CD4-positive, CD25-positive, alpha-beta regulatory T cell (primary cell): ENCODE measurements around the gene ERAP2. TPM values are rescaled to one million over a fixed set of nuclear protein-coding genes. Genes with fewer than 3 reads are reported as not detected.

ENCODE experiments used
- ATAC-seq, 2 donors: fragments of 150-1000 bp; cut with Tn5 transposase; one replicate each; pipeline ENCODE4 v1.10.0; 2021; ENCODE audit warnings: low read depth in 2 of 2, moderate number of reproducible peaks in 2 of 2, moderate library complexity in 1 of 2
- DNase-seq, 3 donors: peaks; one replicate each; pipeline versions ENCODE4 v3.0.0 to v3.0.0-alpha.2; 2012 to 2022; ENCODE audit warnings: mixed read lengths in 1 of 3
- H3K27ac ChIP-seq: one replicate; pipeline ENCODE4 v1.7.0; 2013; ENCODE audit warnings: mild to moderate bottlenecking, low read length; ENCODE audit not compliant: insufficient read depth, poor library complexity, severe bottlenecking
- H3K27me3 ChIP-seq: one replicate; pipeline ENCODE4 v1.7.0; 2013; ENCODE audit warnings: low read length; ENCODE audit not compliant: control insufficient read depth, insufficient read depth
- H3K36me3 ChIP-seq: one replicate; pipeline ENCODE4 v1.7.0; 2013; ENCODE audit warnings: mild to moderate bottlenecking, low read length, moderate library complexity; ENCODE audit not compliant: control insufficient read depth, insufficient read depth
- H3K4me1 ChIP-seq: 2 replicates; pipeline ENCODE4 v1.7.0; 2013; ENCODE audit warnings: mild to moderate bottlenecking, low read length; ENCODE audit not compliant: insufficient read depth, control insufficient read depth, poor library complexity, severe bottlenecking
- H3K4me3 ChIP-seq: one replicate; pipeline ENCODE4 v1.7.0; 2013; ENCODE audit warnings: low read depth, mild to moderate bottlenecking, low read length, moderate library complexity
- H3K9me3 ChIP-seq, 2 experiments: 1 replicate in 1 of 2; 2 replicates in 1 of 2; pipeline ENCODE4 v1.7.0; 2013; ENCODE audit warnings: low read length in 2 of 2, mild to moderate bottlenecking in 1 of 2, moderate library complexity in 1 of 2; ENCODE audit not compliant: control insufficient read depth in 2 of 2
- H3K27ac Mint-ChIP-seq, 3 donors: one replicate each; pipeline ENCODE4 v1.8.0; 2020 to 2022; ENCODE audit warnings: mild to moderate bottlenecking in 3 of 3, mixed read lengths in 3 of 3, moderate library complexity in 2 of 3
- H3K27me3 Mint-ChIP-seq: one replicate; pipeline ENCODE4 v1.8.0; 2022; ENCODE audit warnings: mild to moderate bottlenecking, mixed read lengths
- H3K36me3 Mint-ChIP-seq: one replicate; pipeline ENCODE4 v1.8.0; 2020; ENCODE audit warnings: mixed read lengths
- H3K4me1 Mint-ChIP-seq, 4 donors: one replicate each; pipeline ENCODE4 v1.8.0; 2020 to 2022; ENCODE audit warnings: mixed read lengths in 4 of 4, mild to moderate bottlenecking in 1 of 4
- H3K4me3 Mint-ChIP-seq, 4 donors: one replicate each; pipeline ENCODE4 v1.8.0; 2020 to 2022; ENCODE audit warnings: mild to moderate bottlenecking in 4 of 4, mixed read lengths in 4 of 4, moderate library complexity in 3 of 4
- H3K9me3 Mint-ChIP-seq, 7 donors: one replicate each; pipeline ENCODE4 v1.8.0; 2020 to 2022; ENCODE audit warnings: mixed read lengths in 7 of 7, mild to moderate bottlenecking in 3 of 7, moderate library complexity in 2 of 7
- polyA plus RNA-seq, 4 donors: library from polyadenylated mRNA; unstranded; fragments of 300-500 nt; fragmentation: Illumina TruSeq; gene quantifications; one replicate each; pipeline ENCODE4 v1.2.3, GENCODE V29; 2021
- total RNA-seq: library from RNA; stranded (reverse); gene quantifications from one replicate; pipeline ENCODE4 v1.2.3, GENCODE V29; 2022

Gene ERAP2
- total and polyA plus RNA-seq, 5 donors from 2014 or later: 9.5 to 134 (median 117) TPM

DNA sequence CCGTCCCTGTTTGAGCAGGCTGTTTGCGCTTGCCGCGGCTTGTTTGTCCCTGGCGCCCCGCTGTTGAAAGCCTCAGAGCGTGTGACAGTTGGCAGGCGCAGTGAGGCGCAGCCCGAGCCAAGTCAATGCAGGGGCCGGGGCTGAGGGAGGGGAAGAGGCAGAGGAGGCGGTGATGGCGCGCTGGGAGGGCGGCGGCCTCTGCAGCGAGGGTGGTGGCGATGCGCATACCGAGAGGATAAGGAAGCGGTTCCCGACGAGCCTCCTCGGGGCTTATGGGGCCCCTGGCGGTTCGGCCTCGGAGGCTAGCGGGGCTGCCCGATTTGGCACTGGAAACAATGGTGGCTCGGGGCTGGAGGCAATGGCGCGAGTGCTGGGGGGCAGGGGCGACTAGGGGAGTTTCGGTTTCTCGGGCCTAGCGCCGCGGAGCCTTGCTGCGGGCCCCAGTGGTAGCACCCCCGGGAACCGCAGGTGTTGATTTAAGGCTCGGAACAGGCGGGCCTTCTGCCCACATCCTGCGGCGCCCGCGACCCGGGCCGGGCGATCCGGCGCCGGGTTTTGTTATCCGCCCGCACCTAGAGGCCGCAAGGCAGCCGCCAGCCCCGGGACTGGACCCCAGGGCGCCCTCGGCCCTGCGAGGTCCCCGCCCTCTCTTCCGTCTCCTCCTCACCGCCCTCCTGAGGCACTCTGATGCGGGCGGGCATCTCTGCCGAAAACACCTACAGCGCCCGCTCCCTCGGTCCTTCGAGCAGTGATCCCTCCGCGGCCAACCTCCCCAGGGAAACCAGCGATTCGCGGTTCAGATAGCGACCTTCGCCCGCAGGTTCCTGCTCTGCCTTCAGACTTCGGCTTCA, 58.6 kb downstream of the ERAP2 start:
- H3K27ac Mint-ChIP-seq: peak overlapping the region; percentile 94 to 100 (median 95)
- peak; percentile 87 to 99 (median 97) for DNase-seq

GRCh38 chr5:96935559-96936430, 59.5 kb downstream of the ERAP2 start, which contains the start of gene LNPEP:
TSS of gene LNPEP (plus strand) at chr5:96936080. CDS start at chr5:96936156, 76 bp downstream.
- Histone ChIP-seq H3K9me3 (no peaks in the 10 kb centered on the region), H3K27me3 (no peaks in the 10 kb centered on the region), H3K36me3 (no peaks in the 10 kb centered on the region), H3K4me1 (peaks cover 81% of the 10 kb centered on the region), H3K27ac (peak within 1 kb of the TSS; percentile 95), H3K4me3 (peak within 1 kb of the TSS; percentile 98)
- H3K27me3 Mint-ChIP-seq: peaks cover 4% of the 10 kb centered on the region
- ATAC-seq (peak; percentile 45 to 54), DNase-seq (peak; percentile 92 to 98 (median 92))
- H3K36me3 Mint-ChIP-seq: peaks cover 10% of the 10 kb centered on the region
- H3K9me3 Mint-ChIP-seq: no peaks in the 10 kb centered on the region
- peak within 1 kb of the TSS; percentile 94 to 100 (median 95) for H3K27ac Mint-ChIP-seq
- peaks cover 36 to 73% (median 60%) of the 10 kb centered on the region in 4 donors for H3K4me1 Mint-ChIP-seq
- H3K4me3 Mint-ChIP-seq: peak within 1 kb of the TSS; percentile 91 to 98 (median 92)

More for the DNA sequence above, 58.6 kb downstream of the ERAP2 start:
- Histone ChIP-seq H3K9me3 (no peaks in the 10 kb centered on the region), H3K4me3 (peak overlapping the region; percentile 98), H3K36me3 (no peaks in the 10 kb centered on the region), H3K4me1 (peaks cover 80% of the 10 kb centered on the region), H3K27me3 (no peaks in the 10 kb centered on the region), H3K27ac (peak overlapping the region; percentile 95)
- peak; percentile 75 to 77 for ATAC-seq
- Mint-ChIP-seq H3K27me3 (peaks cover 4% of the 10 kb centered on the region), H3K4me1 (peaks cover 27 to 73% (median 60%) of the 10 kb centered on the region in 4 donors), H3K9me3 (no peaks in the 10 kb centered on the region), H3K36me3 (peaks cover 4% of the 10 kb centered on the region), H3K4me3 (peak overlapping the region; percentile 91 to 98 (median 92))

DNA sequence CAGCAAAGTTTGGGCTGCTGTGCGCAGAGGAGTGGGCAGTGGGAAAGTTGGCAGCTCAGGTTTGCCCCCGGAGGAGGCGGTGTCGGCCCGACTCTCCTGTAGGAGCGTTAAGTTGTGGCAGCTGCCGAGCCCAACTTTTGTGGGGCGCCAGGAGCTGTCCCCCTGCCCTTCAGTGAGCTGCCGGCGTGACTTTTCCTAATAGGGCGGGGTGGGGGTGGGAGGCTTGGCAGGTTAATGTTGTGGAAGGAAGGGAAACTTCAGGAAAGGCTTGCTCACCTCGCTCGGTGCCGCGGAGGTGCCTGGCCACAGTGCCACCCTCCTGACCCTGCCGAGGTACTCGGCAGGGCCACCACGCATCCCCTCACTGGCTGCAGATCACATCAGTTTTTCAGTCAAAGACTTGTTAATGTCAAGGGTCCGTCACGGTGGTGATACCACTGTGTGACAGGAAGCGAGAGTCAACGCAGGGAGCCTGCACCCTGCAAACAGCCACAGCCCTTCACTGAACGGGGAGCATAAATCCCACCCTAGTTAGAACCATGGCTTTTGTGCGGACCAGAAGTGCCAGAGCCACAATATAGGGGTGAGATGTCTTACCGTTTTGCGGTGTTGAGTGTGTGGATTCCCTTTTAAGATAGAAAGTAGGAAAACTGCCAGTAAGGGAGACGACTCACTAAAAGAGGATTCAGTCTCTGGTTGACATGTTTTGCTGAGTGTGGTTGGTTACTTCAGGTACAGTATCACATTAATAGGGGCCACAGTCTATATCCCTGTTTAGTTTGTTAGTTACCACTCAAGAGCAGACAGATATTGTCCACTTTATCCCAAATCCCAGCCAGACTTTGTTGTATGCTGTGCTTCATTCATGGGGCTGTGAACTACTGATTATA, 60.4 kb downstream of the ERAP2 start:
- Mint-ChIP-seq H3K36me3 (peaks cover 12% of the 10 kb centered on the region), H3K4me1 (peaks cover 38 to 72% (median 62%) of the 10 kb centered on the region in 4 donors), H3K27me3 (peaks cover 4% of the 10 kb centered on the region), H3K4me3 (peak overlapping the region; percentile 91 to 98 (median 92)), H3K9me3 (no peaks in the 10 kb centered on the region), H3K27ac (peak overlapping the region; percentile 94 to 98 (median 95))
- Histone ChIP-seq H3K27ac (peak overlapping the region; percentile 95), H3K36me3 (no peaks in the 10 kb centered on the region), H3K4me3 (peak overlapping the region; percentile 95), H3K4me1 (peaks cover 80% of the 10 kb centered on the region), H3K27me3 (no peaks in the 10 kb centered on the region), H3K9me3 (no peaks in the 10 kb centered on the region)
- DNase-seq (peak; percentile 32 to 81 (median 58)), ATAC-seq (peak; percentile 3 to 7)

DNA sequence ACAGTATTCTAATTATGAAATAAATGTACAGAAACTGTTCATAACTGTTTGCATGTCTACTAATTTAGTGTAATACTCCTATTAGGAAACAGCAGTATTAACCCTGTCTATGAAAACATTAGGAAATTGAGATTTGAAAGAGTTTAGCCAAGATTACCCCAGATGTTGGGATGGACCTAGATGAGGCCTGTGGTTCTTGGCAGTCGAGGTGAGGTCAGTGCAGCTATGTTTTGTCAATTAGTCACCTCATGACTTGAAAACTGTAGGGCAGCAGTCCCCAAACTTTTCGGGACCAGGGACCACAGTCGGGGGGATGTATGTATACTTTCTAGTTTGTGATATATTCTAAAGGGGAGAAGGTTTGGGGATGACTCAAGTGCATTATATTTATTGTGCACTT, 64.3 kb downstream of the ERAP2 start:
- Mint-ChIP-seq H3K27me3 (no peaks in the 10 kb centered on the region), H3K4me3 (peak overlapping the region in 3 of 4 donors; percentile 71 to 91 (median 83)), H3K36me3 (peaks cover 17% of the 10 kb centered on the region), H3K4me1 (peaks cover 40 to 81% (median 64%) of the 10 kb centered on the region in 4 donors), H3K27ac (peak overlapping the region; percentile 81 to 91 (median 85)), H3K9me3 (no peaks in the 10 kb centered on the region)
- Histone ChIP-seq H3K9me3 (no peaks in the 10 kb centered on the region), H3K4me1 (peaks cover 69% of the 10 kb centered on the region), H3K4me3 (peak overlapping the region; percentile 58), H3K36me3 (peaks cover 4% of the 10 kb centered on the region), H3K27ac (peak overlapping the region; percentile 33), H3K27me3 (no peaks in the 10 kb centered on the region)
- ATAC-seq (no peak), DNase-seq (no peak)

GRCh38 chr5:96941140-96941539, 64.8 kb downstream of the ERAP2 start:
- H3K27ac ChIP-seq: no peak overlapping the region
- H3K4me1 ChIP-seq: peaks cover 72% of the 10 kb centered on the region
- no peaks in the 10 kb centered on the region for H3K27me3 Mint-ChIP-seq
- DNase-seq (no peak), ATAC-seq (no peak)
- H3K9me3 ChIP-seq: no peaks in the 10 kb centered on the region
- peaks cover 44 to 87% (median 70%) of the 10 kb centered on the region in 4 donors for H3K4me1 Mint-ChIP-seq
- no peaks in the 10 kb centered on the region for H3K27me3 ChIP-seq
- H3K27ac Mint-ChIP-seq: peak overlapping the region in 2 of 3 donors; percentile 54 to 91
- peak overlapping the region in 3 of 4 donors; percentile 33 to 83 (median 62) for H3K4me3 Mint-ChIP-seq
- peaks cover 4% of the 10 kb centered on the region for H3K36me3 ChIP-seq
- peaks cover 17% of the 10 kb centered on the region for H3K36me3 Mint-ChIP-seq
- H3K9me3 Mint-ChIP-seq: no peaks in the 10 kb centered on the region
- H3K4me3 ChIP-seq: peak overlapping the region; percentile 9

DNA sequence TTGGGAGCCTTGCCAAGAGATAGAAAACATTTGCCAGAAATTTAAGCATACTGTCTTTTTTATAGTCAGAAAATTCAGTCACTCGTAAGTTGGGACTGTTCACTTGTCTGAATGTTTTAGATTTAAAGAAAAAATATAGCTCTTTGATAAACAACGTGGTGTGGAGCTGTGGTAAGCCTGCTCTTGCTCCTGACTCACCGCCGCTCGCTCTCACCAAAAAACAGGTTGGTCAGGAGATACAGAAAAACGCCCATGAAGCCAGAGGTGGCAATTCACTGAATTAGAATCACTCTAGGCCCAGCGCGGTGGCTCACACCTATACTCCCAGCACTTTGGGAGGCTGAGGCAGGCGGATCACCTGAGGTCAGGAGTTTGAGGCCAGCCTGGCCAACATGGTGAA, 65.8 kb downstream of the ERAP2 start:
- peaks cover 73% of the 10 kb centered on the region for H3K4me1 ChIP-seq
- no peak for DNase-seq
- H3K27me3 ChIP-seq: no peaks in the 10 kb centered on the region
- H3K36me3 Mint-ChIP-seq: peaks cover 17% of the 10 kb centered on the region
- peak overlapping the region; percentile 7 for H3K27ac ChIP-seq
- no peaks in the 10 kb centered on the region for H3K27me3 Mint-ChIP-seq
- no peaks in the 10 kb centered on the region for H3K9me3 ChIP-seq
- H3K27ac Mint-ChIP-seq: peak overlapping the region; percentile 7 to 57 (median 21)
- peaks cover 4% of the 10 kb centered on the region for H3K36me3 ChIP-seq
- ATAC-seq: no peak
- H3K9me3 Mint-ChIP-seq: no peaks in the 10 kb centered on the region
- peak overlapping the region in 3 of 4 donors; percentile 1 to 55 (median 47) for H3K4me3 Mint-ChIP-seq
- peak overlapping the region; percentile 9 for H3K4me3 ChIP-seq
- H3K4me1 Mint-ChIP-seq: peaks cover 53 to 93% (median 76%) of the 10 kb centered on the region in 4 donors
